ENCODE data around the gene CATSPERD.

CATSPERD gene

GRCh38 chr19:5719961-5720790 lies at the start of gene CATSPERD, which contains the start of gene LONP1:
Gene CATSPERD (plus strand): TSS chr19:5720637. CDS start chr19:5720738, 101 bp downstream.
Gene LONP1 (minus strand): TSS chr19:5720146. CDS start chr19:5720132, 14 bp downstream.
- DNase-seq (ENCODE audit: low read depth in 1 of 2, low spot score in 1 of 2) = peak; percentile 96 to 98
- in situ Hi-C loops (cut with HindIII; ENCODE audit: low pct_unique_long_range_greater_than_20kb, low sequenced_read_pairs) = no loop called here
- no peak for TF ChIP-seq JUND (IDR thresholded peaks at IDR 0.05; ENCODE audit: low read depth)

- no peak for TF ChIP-seq JUND (IDR thresholded peaks at IDR 0.05; ENCODE audit: low read depth)
- in situ Hi-C loops (cut with HindIII; ENCODE audit: low pct_unique_long_range_greater_than_20kb, low sequenced_read_pairs) = no loop called here
- DNase-seq (ENCODE audit: low read depth in 1 of 2, low spot score in 1 of 2) = no peak
Observed at GRCh38 chr19:5671600-5671999, 48.8 kb upstream of the CATSPERD start.

- no peak for TF ChIP-seq JUND (IDR thresholded peaks at IDR 0.05; ENCODE audit: low read depth)
- no peak for DNase-seq (ENCODE audit: low read depth in 1 of 2, low spot score in 1 of 2)
- in situ Hi-C loops (cut with HindIII; ENCODE audit: low pct_unique_long_range_greater_than_20kb, low sequenced_read_pairs) = no loop called here
Observed at GRCh38 chr19:5672708-5673459, 47.6 kb upstream of the CATSPERD start.

GRCh38 chr19:5673752-5674151 lies 46.7 kb upstream of the CATSPERD start:
- DNase-seq (ENCODE audit: low read depth in 1 of 2, low spot score in 1 of 2) = no peak
- no peak for TF ChIP-seq JUND (IDR thresholded peaks at IDR 0.05; ENCODE audit: low read depth)
- in situ Hi-C loops (cut with HindIII; ENCODE audit: low pct_unique_long_range_greater_than_20kb, low sequenced_read_pairs) = no loop called here

- in situ Hi-C loops (cut with HindIII; ENCODE audit: low pct_unique_long_range_greater_than_20kb, low sequenced_read_pairs) = no loop called here
- TF ChIP-seq JUND (IDR thresholded peaks at IDR 0.05; ENCODE audit: low read depth) = no peak
- DNase-seq (ENCODE audit: low read depth in 1 of 2, low spot score in 1 of 2) = no peak
Observed at GRCh38 chr19:5674714-5675113, 45.7 kb upstream of the CATSPERD start.

GRCh38 chr19:5676105-5676771 lies 44.2 kb upstream of the CATSPERD start:
- in situ Hi-C loops (cut with HindIII; ENCODE audit: low pct_unique_long_range_greater_than_20kb, low sequenced_read_pairs) = no loop called here
- DNase-seq (ENCODE audit: low read depth in 1 of 2, low spot score in 1 of 2) = no peak
- TF ChIP-seq JUND (IDR thresholded peaks at IDR 0.05; ENCODE audit: low read depth) = no peak

- no peak for DNase-seq (ENCODE audit: low read depth in 1 of 2, low spot score in 1 of 2)
- no peak for TF ChIP-seq JUND (IDR thresholded peaks at IDR 0.05; ENCODE audit: low read depth)
- in situ Hi-C loops (cut with HindIII; ENCODE audit: low pct_unique_long_range_greater_than_20kb, low sequenced_read_pairs) = no loop called here
Observed at GRCh38 chr19:5676772-5677105, 43.7 kb upstream of the CATSPERD start.

- DNase-seq (ENCODE audit: low read depth in 1 of 2, low spot score in 1 of 2) = no peak
- in situ Hi-C loops (cut with HindIII; ENCODE audit: low pct_unique_long_range_greater_than_20kb, low sequenced_read_pairs) = no loop called here
- TF ChIP-seq JUND (IDR thresholded peaks at IDR 0.05; ENCODE audit: low read depth) = no peak
Observed at GRCh38 chr19:5677136-5677535, 43.3 kb upstream of the CATSPERD start.

- DNase-seq (ENCODE audit: low read depth in 1 of 2, low spot score in 1 of 2) = no peak
- TF ChIP-seq JUND (IDR thresholded peaks at IDR 0.05; ENCODE audit: low read depth) = no peak
- in situ Hi-C loops (cut with HindIII; ENCODE audit: low pct_unique_long_range_greater_than_20kb, low sequenced_read_pairs) = no loop called here
Observed at GRCh38 chr19:5677580-5677979, 42.9 kb upstream of the CATSPERD start.

GRCh38 chr19:5678071-5678718 lies 42.2 kb upstream of the CATSPERD start:
- in situ Hi-C loops (cut with HindIII; ENCODE audit: low pct_unique_long_range_greater_than_20kb, low sequenced_read_pairs) = no loop called here
- no peak for TF ChIP-seq JUND (IDR thresholded peaks at IDR 0.05; ENCODE audit: low read depth)
- DNase-seq (ENCODE audit: low read depth in 1 of 2, low spot score in 1 of 2) = no peak

- DNase-seq (ENCODE audit: low read depth in 1 of 2, low spot score in 1 of 2) = no peak
- in situ Hi-C loops (cut with HindIII; ENCODE audit: low pct_unique_long_range_greater_than_20kb, low sequenced_read_pairs) = no loop called here
- no peak for TF ChIP-seq JUND (IDR thresholded peaks at IDR 0.05; ENCODE audit: low read depth)
Observed at GRCh38 chr19:5679289-5680083, 41.0 kb upstream of the CATSPERD start.

GRCh38 chr19:5680084-5680436 lies 40.4 kb upstream of the CATSPERD start:
- DNase-seq (ENCODE audit: low read depth in 1 of 2, low spot score in 1 of 2) = no peak
- no peak for TF ChIP-seq JUND (IDR thresholded peaks at IDR 0.05; ENCODE audit: low read depth)
- in situ Hi-C loops (cut with HindIII; ENCODE audit: low pct_unique_long_range_greater_than_20kb, low sequenced_read_pairs) = no loop called here

Measured in T47D (cell line).